ENCODE data around the gene PRDM16. TPM values are rescaled to one million over a fixed set of nuclear protein-coding genes. Genes with fewer than 3 reads are reported as not detected.

Gene PRDM16
- total RNA-seq, 1 donor from 2014 or later: 0.43 TPM

GRCh38 chr1:3420218-3420951 lies 351.4 kb downstream of the PRDM16 start:
- FAIRE-seq: no peak

GRCh38 chr1:3422638-3423037 lies 353.6 kb downstream of the PRDM16 start:
- no peaks in the 10 kb centered on the region for H3K4me1 ChIP-seq (ENCODE audit: insufficient read depth, low read length)
- DNase-seq (ENCODE audit: low read depth): no peak
- no peak overlapping the region for H3K9ac ChIP-seq (ENCODE audit: low read length)
- H3K36me3 Mint-ChIP-seq (ENCODE audit: low read depth, unreplicated experiment): peaks cover 3% of the 10 kb centered on the region
- H3K4me3 ChIP-seq (ENCODE audit: insufficient read depth, low read depth, low read length): no peak overlapping the region
- FAIRE-seq: no peak
- H3K4me2 ChIP-seq (ENCODE audit: low read length): no peak overlapping the region
- H3K9me3 Mint-ChIP-seq (ENCODE audit: unreplicated experiment): peaks cover 12% of the 10 kb centered on the region
- no peaks in the 10 kb centered on the region for H3K27me3 ChIP-seq (ENCODE audit: insufficient read depth, low read length)
- no peak overlapping the region for H3K4me3 Mint-ChIP-seq (ENCODE audit: unreplicated experiment)
- H3K9me3 ChIP-seq (ENCODE audit: insufficient read depth, low read depth, low read length): no peaks in the 10 kb centered on the region
- H3K27me3 Mint-ChIP-seq (ENCODE audit: low read depth, unreplicated experiment): peaks cover 31% of the 10 kb centered on the region
- H3K4me1 Mint-ChIP-seq (ENCODE audit: low read depth, unreplicated experiment): no peaks in the 10 kb centered on the region
- H3K27ac ChIP-seq (ENCODE audit: low read depth, low read length): no peak overlapping the region
- no peak overlapping the region for H2AFZ ChIP-seq (ENCODE audit: low read depth, low read length)
- H4K20me1 ChIP-seq (ENCODE audit: insufficient read depth, low read length): no peaks in the 10 kb centered on the region
- no peaks in the 10 kb centered on the region for H3K79me2 ChIP-seq (ENCODE audit: insufficient read depth, low read length)
- TF ChIP-seq EZH2 (IDR thresholded peaks at IDR 0.05; ENCODE audit: insufficient read depth, low read length) (no peak), CTCF (IDR thresholded peaks at IDR 0.05; ENCODE audit: insufficient read depth, low read depth, low read length) (no peak)
- no peaks in the 10 kb centered on the region for H3K36me3 ChIP-seq (ENCODE audit: insufficient read depth, low read length)
- no peak overlapping the region for H3K27ac Mint-ChIP-seq (ENCODE audit: unreplicated experiment)

More at GRCh38 chr1:3420218-3420951, 351.4 kb downstream of the PRDM16 start:
- H3K36me3 ChIP-seq (ENCODE audit: insufficient read depth, low read length): no peaks in the 10 kb centered on the region
- peaks cover 18% of the 10 kb centered on the region for H3K9me3 Mint-ChIP-seq (ENCODE audit: unreplicated experiment)
- no peaks in the 10 kb centered on the region for H3K4me1 Mint-ChIP-seq (ENCODE audit: low read depth, unreplicated experiment)
- no peak overlapping the region for H2AFZ ChIP-seq (ENCODE audit: low read depth, low read length)
- H3K36me3 Mint-ChIP-seq (ENCODE audit: low read depth, unreplicated experiment): peaks cover 5% of the 10 kb centered on the region
- H3K27me3 Mint-ChIP-seq (ENCODE audit: low read depth, unreplicated experiment): peaks cover 22% of the 10 kb centered on the region
- no peak overlapping the region for H3K4me2 ChIP-seq (ENCODE audit: low read length)
- no peak for DNase-seq (ENCODE audit: low read depth)
- no peaks in the 10 kb centered on the region for H3K79me2 ChIP-seq (ENCODE audit: insufficient read depth, low read length)
- no peak overlapping the region for H3K4me3 ChIP-seq (ENCODE audit: insufficient read depth, low read depth, low read length)
- H3K27ac Mint-ChIP-seq (ENCODE audit: unreplicated experiment): no peak overlapping the region
- H3K27ac ChIP-seq (ENCODE audit: low read depth, low read length): no peak overlapping the region
- no peak overlapping the region for H3K9ac ChIP-seq (ENCODE audit: low read length)
- no peaks in the 10 kb centered on the region for H3K4me1 ChIP-seq (ENCODE audit: insufficient read depth, low read length)
- H3K27me3 ChIP-seq (ENCODE audit: insufficient read depth, low read length): no peaks in the 10 kb centered on the region
- TF ChIP-seq EZH2 (IDR thresholded peaks at IDR 0.05; ENCODE audit: insufficient read depth, low read length): no peak
- TF ChIP-seq CTCF (IDR thresholded peaks at IDR 0.05; ENCODE audit: insufficient read depth, low read depth, low read length): no peak
- H3K9me3 ChIP-seq (ENCODE audit: insufficient read depth, low read depth, low read length): peaks cover 5% of the 10 kb centered on the region
- H3K4me3 Mint-ChIP-seq (ENCODE audit: unreplicated experiment): no peak overlapping the region
- no peaks in the 10 kb centered on the region for H4K20me1 ChIP-seq (ENCODE audit: insufficient read depth, low read length)

GRCh38 chr1:3423245-3423829 lies 354.3 kb downstream of the PRDM16 start:
- H3K4me3 Mint-ChIP-seq (ENCODE audit: unreplicated experiment): no peak overlapping the region
- no peaks in the 10 kb centered on the region for H3K4me1 Mint-ChIP-seq (ENCODE audit: low read depth, unreplicated experiment)
- H3K4me2 ChIP-seq (ENCODE audit: low read length): no peak overlapping the region
- DNase-seq (ENCODE audit: low read depth): no peak
- no peaks in the 10 kb centered on the region for H3K9me3 ChIP-seq (ENCODE audit: insufficient read depth, low read depth, low read length)
- no peaks in the 10 kb centered on the region for H3K36me3 ChIP-seq (ENCODE audit: insufficient read depth, low read length)
- no peak overlapping the region for H3K27ac ChIP-seq (ENCODE audit: low read depth, low read length)
- no peak overlapping the region for H3K4me3 ChIP-seq (ENCODE audit: insufficient read depth, low read depth, low read length)
- no peak overlapping the region for H3K9ac ChIP-seq (ENCODE audit: low read length)
- peaks cover 3% of the 10 kb centered on the region for H3K36me3 Mint-ChIP-seq (ENCODE audit: low read depth, unreplicated experiment)
- H3K27me3 Mint-ChIP-seq (ENCODE audit: low read depth, unreplicated experiment): peaks cover 31% of the 10 kb centered on the region
- H3K27me3 ChIP-seq (ENCODE audit: insufficient read depth, low read length): no peaks in the 10 kb centered on the region
- no peak overlapping the region for H3K27ac Mint-ChIP-seq (ENCODE audit: unreplicated experiment)
- H3K9me3 Mint-ChIP-seq (ENCODE audit: unreplicated experiment): peaks cover 12% of the 10 kb centered on the region
- no peaks in the 10 kb centered on the region for H3K79me2 ChIP-seq (ENCODE audit: insufficient read depth, low read length)
- TF ChIP-seq EZH2 (IDR thresholded peaks at IDR 0.05; ENCODE audit: insufficient read depth, low read length): no peak
- no peak for TF ChIP-seq CTCF (IDR thresholded peaks at IDR 0.05; ENCODE audit: insufficient read depth, low read depth, low read length)
- H3K4me1 ChIP-seq (ENCODE audit: insufficient read depth, low read length): no peaks in the 10 kb centered on the region
- no peak overlapping the region for H2AFZ ChIP-seq (ENCODE audit: low read depth, low read length)
- H4K20me1 ChIP-seq (ENCODE audit: insufficient read depth, low read length): no peaks in the 10 kb centered on the region
- no peak for FAIRE-seq

All from astrocyte (in vitro differentiated cells and primary cell).